SU-DHL-6 (cell line): ENCODE data around the gene WDR90.

Experiments used
- H2AFZ ChIP-seq: fragments of 200-600 bp; sonication (generic); 2 replicates; pipeline ENCODE4 v1.6.1; 2014; ENCODE audit warnings: low read depth, mild to moderate bottlenecking, moderate library complexity, mixed read lengths, antibody characterized with exemption, low read length; ENCODE audit not compliant: severe bottlenecking
- H3F3A ChIP-seq: fragments of 200-600 bp; shearing (Covaris generic); 2 replicates; pipeline ENCODE4 v1.6.0; 2016; ENCODE audit warnings: antibody characterized with exemption, mild to moderate bottlenecking; ENCODE audit not compliant: insufficient read depth
- H3K27ac ChIP-seq: fragments of 200-600 bp; sonication (generic); 2 replicates; pipeline ENCODE4 v1.5.1; 2016; ENCODE audit warnings: low read depth, mild to moderate bottlenecking, low read length, moderate library complexity, mixed read lengths
- H3K27me3 ChIP-seq: fragments of 200-600 bp; sonication (generic), shearing (Covaris generic); 2 replicates; pipeline ENCODE4 v1.6.0; 2014; ENCODE audit warnings: mild to moderate bottlenecking, low read length
- H3K36me3 ChIP-seq: fragments of 200-600 bp; sonication (generic); 2 replicates; pipeline ENCODE4 v1.6.1; 2014; ENCODE audit warnings: mild to moderate bottlenecking, low read length, mixed read lengths
- H3K4me2 ChIP-seq: fragments of 300-600, 200-600 bp; shearing (Covaris generic), sonication (generic); 2 replicates; pipeline ENCODE4 v1.6.0; 2014; ENCODE audit warnings: low read length, low read depth, mild to moderate bottlenecking; ENCODE audit not compliant: poor library complexity, severe bottlenecking
- H3K4me3 ChIP-seq: fragments of 200-600 bp; sonication (generic); 2 replicates; pipeline ENCODE4 v1.5.1; 2014; ENCODE audit warnings: antibody characterized with exemption, low read length, mild to moderate bottlenecking, mixed read lengths; ENCODE audit not compliant: insufficient read depth, poor library complexity, severe bottlenecking
- H3K79me2 ChIP-seq: fragments of 200-600 bp; sonication (generic); 2 replicates; pipeline ENCODE4 v1.6.1; 2014; ENCODE audit warnings: mild to moderate bottlenecking, low read length, moderate library complexity; ENCODE audit not compliant: insufficient read depth
- H3K9ac ChIP-seq: fragments of 200-600 bp; sonication (generic); 2 replicates; pipeline ENCODE4 v1.7.0; 2014; ENCODE audit warnings: mild to moderate bottlenecking, low read length
- H3K9me2 ChIP-seq: fragments of 200-600 bp; sonication (generic); replicated peaks from 2 replicates; pipeline ENCODE4 v1.6.1; 2014; ENCODE audit warnings: low read length; ENCODE audit not compliant: insufficient read depth
- H3K9me3 ChIP-seq: fragments of 200-600 bp; sonication (generic); 2 replicates; pipeline ENCODE4 v1.6.1; 2014; ENCODE audit warnings: low read length, mixed read lengths; ENCODE audit not compliant: insufficient read depth
- H4K20me1 ChIP-seq: fragments of 200-600 bp; sonication (generic); 2 replicates; pipeline ENCODE4 v1.6.1; 2014; ENCODE audit warnings: low read depth, mild to moderate bottlenecking, antibody characterized with exemption, low read length, moderate library complexity, mixed read lengths
- CTCF ChIP-seq: fragments of 200-600 bp; sonication (generic); IDR thresholded peaks from one replicate; pipeline ENCODE4 v1.5.1; 2017; ENCODE audit warnings: antibody characterized with exemption, mild to moderate bottlenecking, low read length, moderate library complexity; ENCODE audit not compliant: insufficient read depth, poor library complexity, severe bottlenecking
- EZH2phosphoT487 ChIP-seq: fragments of 200-600 bp; sonication (generic), shearing (Covaris generic); conservative IDR thresholded peaks from 2 replicates; pipeline ENCODE4 v1.6.1; 2018; ENCODE audit warnings: mild to moderate bottlenecking, antibody characterized with exemption, low read length, moderate library complexity, mixed read lengths

The WDR90 gene

GRCh38 chr16:651844-652243, 2.7 kb downstream of the WDR90 start:
- H3K9me3 ChIP-seq, result no peaks in the 10 kb centered on the region
- H3K9ac ChIP-seq, result no peak overlapping the region
- H3K36me3 ChIP-seq, result no peaks in the 10 kb centered on the region
- no peak overlapping the region for H2AFZ ChIP-seq
- H3K27me3 ChIP-seq, result no peaks in the 10 kb centered on the region
- H3K27ac ChIP-seq, result no peak overlapping the region
- peaks cover 9% of the 10 kb centered on the region; the same call in 1 of the 2 replicates for H3F3A ChIP-seq
- H4K20me1 ChIP-seq, result no peaks in the 10 kb centered on the region
- H3K4me3 ChIP-seq, result no peak overlapping the region
- no peaks in the 10 kb centered on the region for H3K9me2 ChIP-seq
- peaks cover 6% of the 10 kb centered on the region; the same call in 1 of the 2 replicates for H3K79me2 ChIP-seq
- TF ChIP-seq CTCF, result no peak
- no peak for TF ChIP-seq EZH2phosphoT487
- no peak overlapping the region for H3K4me2 ChIP-seq

GRCh38 chr16:652454-653305, 3.5 kb downstream of the WDR90 start:
- Histone ChIP-seq H2AFZ (no peak overlapping the region), H3K4me2 (no peak overlapping the region), H4K20me1 (no peaks in the 10 kb centered on the region), H3K4me3 (no peak overlapping the region), H3K36me3 (no peaks in the 10 kb centered on the region), H3K27me3 (no peaks in the 10 kb centered on the region), H3F3A (peaks cover 9% of the 10 kb centered on the region; the same call in 1 of the 2 replicates), H3K27ac (no peak overlapping the region), H3K9ac (no peak overlapping the region), H3K79me2 (peaks cover 6% of the 10 kb centered on the region; the same call in 1 of the 2 replicates), H3K9me3 (no peaks in the 10 kb centered on the region), H3K9me2 (no peaks in the 10 kb centered on the region)
- TF ChIP-seq EZH2phosphoT487 (no peak), CTCF (no peak)

GRCh38 chr16:654034-654433, 4.9 kb downstream of the WDR90 start:
- Histone ChIP-seq H3K27me3 (no peaks in the 10 kb centered on the region), H3K4me3 (no peak overlapping the region), H3F3A (no peaks in the 10 kb centered on the region), H4K20me1 (no peaks in the 10 kb centered on the region), H3K27ac (no peak overlapping the region), H3K79me2 (peaks cover 6% of the 10 kb centered on the region; the same call in 1 of the 2 replicates), H3K9ac (no peak overlapping the region), H3K4me2 (no peak overlapping the region), H2AFZ (no peak overlapping the region), H3K36me3 (no peaks in the 10 kb centered on the region), H3K9me3 (no peaks in the 10 kb centered on the region), H3K9me2 (no peaks in the 10 kb centered on the region)
- no peak for TF ChIP-seq CTCF
- TF ChIP-seq EZH2phosphoT487, result no peak
